H1 (cell line): Measurements from ENCODE around the gene PIGU.

Source experiments
- RAD21 ChIP-seq, 2 experiments: IDR thresholded peaks in 1 of 2; conservative IDR thresholded peaks in 1 of 2; 2 replicates each; pipeline ENCODE4 v1.6.1; 2011; ENCODE audit warnings: low read depth in 2 of 2, low read length in 2 of 2, improper control_type of control experiment in 1 of 2, inconsistent platforms in 1 of 2, mild to moderate bottlenecking in 1 of 2, moderate library complexity in 1 of 2
- SIN3A ChIP-seq, 2 experiments: IDR thresholded peaks in 1 of 2; conservative IDR thresholded peaks in 1 of 2; 2 replicates each; pipeline ENCODE4 v1.6.1; 2011 to 2012; ENCODE audit warnings: low read length in 2 of 2, improper control_type of control experiment in 1 of 2, low read depth in 1 of 2, mild to moderate bottlenecking in 1 of 2
- SP2 ChIP-seq: IDR thresholded peaks from 2 replicates; pipeline ENCODE4 v1.6.1; 2012; ENCODE audit warnings: mild to moderate bottlenecking, low read length, inconsistent platforms
- TF ChIP-seq, protein P1 (sequence below): IDR thresholded peaks from 2 replicates; pipeline ENCODE4 v1.6.1; 2012; ENCODE audit warnings: inconsistent platforms

DNA sequence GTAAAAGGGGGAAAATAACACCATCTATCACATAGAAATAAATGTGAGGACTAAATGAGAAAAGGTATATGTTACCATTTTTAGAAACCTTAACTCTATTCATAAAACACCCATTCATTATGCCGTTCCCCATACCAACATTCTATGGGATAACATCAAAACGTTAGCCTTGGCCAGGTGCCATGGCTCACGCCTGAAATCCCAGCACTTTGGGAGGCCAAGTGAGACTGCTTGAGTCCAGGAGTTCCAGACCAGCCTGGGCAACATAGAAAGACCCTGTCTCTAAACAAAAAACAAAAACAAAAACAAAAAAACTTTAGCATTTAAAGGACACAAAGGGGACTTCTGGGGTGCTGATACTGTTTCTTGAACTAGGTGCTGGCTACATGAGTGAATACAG, 1.3 kb downstream of the PIGU start:
- TF ChIP-seq SP2 = no peak
- no peak for TF ChIP-seq SIN3A (conservative IDR thresholded peaks at IDR 0.05 in 1 of 2, IDR thresholded peaks at IDR 0.05 in 1 of 2; ENCODE audit: low read depth in 1 of 2, low read length in 2 of 2)
- TF ChIP-seq, protein P1, sequence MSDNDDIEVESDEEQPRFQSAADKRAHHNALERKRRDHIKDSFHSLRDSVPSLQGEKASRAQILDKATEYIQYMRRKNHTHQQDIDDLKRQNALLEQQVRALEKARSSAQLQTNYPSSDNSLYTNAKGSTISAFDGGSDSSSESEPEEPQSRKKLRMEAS = no peak
- no peak for TF ChIP-seq RAD21 (IDR thresholded peaks at IDR 0.05 in 1 of 2, conservative IDR thresholded peaks at IDR 0.05 in 1 of 2; ENCODE audit: low read depth in 2 of 2, low read length in 2 of 2)
